ENCODE measurements around the gene ZDHHC14. TPM values are rescaled to one million over a fixed set of nuclear protein-coding genes. Genes with fewer than 3 reads are reported as not detected.

Gene ZDHHC14
- total RNA-seq, 4 donors from 2014 or later: 7.1 to 11.4 (median 9.8) TPM

- WGBS: 86% methylated on average over 9 of the region's 9 CpGs
- no peak for DNase-seq (ENCODE audit: extremely low spot score)
- intact Hi-C loops (cut with DNase I): no loop called here
These were observed 135.5 kb downstream of the ZDHHC14 start for GRCh38 chr6:157516319-157517026.

GRCh38 chr6:157517601-157518359, 136.8 kb downstream of the ZDHHC14 start:
- TF ChIP-seq CTCF (IDR thresholded peaks at IDR 0.05) (no peak), POLR2A (IDR thresholded peaks at IDR 0.05; ENCODE audit: low read depth) (no peak), EP300 (IDR thresholded peaks at IDR 0.05) (no peak), POLR2AphosphoS5 (IDR thresholded peaks at IDR 0.05) (no peak)
- Histone ChIP-seq H3K4me1 (no peaks in the 10 kb centered on the region), H3K27ac (replicated peaks in 1 of 4) (no peak overlapping the region), H3K36me3 (no peaks in the 10 kb centered on the region), H3K27me3 (no peaks in the 10 kb centered on the region), H3K9me3 (no peaks in the 10 kb centered on the region), H3K4me3 (no peak overlapping the region)
- intact Hi-C loops (cut with DNase I): no loop called here
- 81% methylated on average over 15 of the region's 15 CpGs for WGBS
- no peak for DNase-seq (ENCODE audit: extremely low spot score)

More at GRCh38 chr6:157516319-157517026, 135.5 kb downstream of the ZDHHC14 start:
- Histone ChIP-seq H3K27me3 (no peaks in the 10 kb centered on the region), H3K9me3 (no peaks in the 10 kb centered on the region), H3K4me3 (no peak overlapping the region), H3K36me3 (no peaks in the 10 kb centered on the region), H3K27ac (replicated peaks in 1 of 4) (no peak overlapping the region), H3K4me1 (no peaks in the 10 kb centered on the region)
- no peak for TF ChIP-seq POLR2AphosphoS5 (IDR thresholded peaks at IDR 0.05)

GRCh38 chr6:157518397-157519250, 137.6 kb downstream of the ZDHHC14 start:
- H3K4me1 ChIP-seq: no peaks in the 10 kb centered on the region
- no peak for DNase-seq (ENCODE audit: extremely low spot score)
- 75% methylated on average over 20 of the region's 21 CpGs for WGBS
- no peak overlapping the region for H3K27ac ChIP-seq (replicated peaks in 1 of 4)
- H3K36me3 ChIP-seq: no peaks in the 10 kb centered on the region
- intact Hi-C loops (cut with DNase I): no loop called here
- H3K9me3 ChIP-seq: no peaks in the 10 kb centered on the region
- TF ChIP-seq CTCF (IDR thresholded peaks at IDR 0.05) (no peak), POLR2A (IDR thresholded peaks at IDR 0.05; ENCODE audit: low read depth) (no peak), EP300 (IDR thresholded peaks at IDR 0.05) (no peak), POLR2AphosphoS5 (IDR thresholded peaks at IDR 0.05) (no peak)
- H3K4me3 ChIP-seq: no peak overlapping the region
- no peaks in the 10 kb centered on the region for H3K27me3 ChIP-seq

- no peaks in the 10 kb centered on the region for H3K27me3 ChIP-seq
- 87% methylated on average over 11 of the region's 15 CpGs for WGBS
- no peak for DNase-seq (ENCODE audit: extremely low spot score)
- H3K27ac ChIP-seq (replicated peaks in 1 of 4): no peak overlapping the region
- no peaks in the 10 kb centered on the region for H3K4me1 ChIP-seq
- H3K9me3 ChIP-seq: no peaks in the 10 kb centered on the region
- intact Hi-C loops (cut with DNase I): no loop called here
- H3K4me3 ChIP-seq: no peak overlapping the region
- TF ChIP-seq EP300 (IDR thresholded peaks at IDR 0.05): no peak
- TF ChIP-seq CTCF (IDR thresholded peaks at IDR 0.05): no peak
- no peak for TF ChIP-seq POLR2AphosphoS5 (IDR thresholded peaks at IDR 0.05)
- TF ChIP-seq POLR2A (IDR thresholded peaks at IDR 0.05; ENCODE audit: low read depth): no peak
- H3K36me3 ChIP-seq: no peaks in the 10 kb centered on the region
These were observed 138.5 kb downstream of the ZDHHC14 start for GRCh38 chr6:157519255-157520116.
